Measurements from ENCODE around the gene C19orf25.
A peak's percentile ranks its signal among the peaks of the same experiment; 100 is the strongest.
"Not testable (repeated sequence)": the region's sequence is repeated elsewhere in the genome, so short reads cannot be mapped to it uniquely, and the experiment has no call there.

Gene C19orf25

DNA sequence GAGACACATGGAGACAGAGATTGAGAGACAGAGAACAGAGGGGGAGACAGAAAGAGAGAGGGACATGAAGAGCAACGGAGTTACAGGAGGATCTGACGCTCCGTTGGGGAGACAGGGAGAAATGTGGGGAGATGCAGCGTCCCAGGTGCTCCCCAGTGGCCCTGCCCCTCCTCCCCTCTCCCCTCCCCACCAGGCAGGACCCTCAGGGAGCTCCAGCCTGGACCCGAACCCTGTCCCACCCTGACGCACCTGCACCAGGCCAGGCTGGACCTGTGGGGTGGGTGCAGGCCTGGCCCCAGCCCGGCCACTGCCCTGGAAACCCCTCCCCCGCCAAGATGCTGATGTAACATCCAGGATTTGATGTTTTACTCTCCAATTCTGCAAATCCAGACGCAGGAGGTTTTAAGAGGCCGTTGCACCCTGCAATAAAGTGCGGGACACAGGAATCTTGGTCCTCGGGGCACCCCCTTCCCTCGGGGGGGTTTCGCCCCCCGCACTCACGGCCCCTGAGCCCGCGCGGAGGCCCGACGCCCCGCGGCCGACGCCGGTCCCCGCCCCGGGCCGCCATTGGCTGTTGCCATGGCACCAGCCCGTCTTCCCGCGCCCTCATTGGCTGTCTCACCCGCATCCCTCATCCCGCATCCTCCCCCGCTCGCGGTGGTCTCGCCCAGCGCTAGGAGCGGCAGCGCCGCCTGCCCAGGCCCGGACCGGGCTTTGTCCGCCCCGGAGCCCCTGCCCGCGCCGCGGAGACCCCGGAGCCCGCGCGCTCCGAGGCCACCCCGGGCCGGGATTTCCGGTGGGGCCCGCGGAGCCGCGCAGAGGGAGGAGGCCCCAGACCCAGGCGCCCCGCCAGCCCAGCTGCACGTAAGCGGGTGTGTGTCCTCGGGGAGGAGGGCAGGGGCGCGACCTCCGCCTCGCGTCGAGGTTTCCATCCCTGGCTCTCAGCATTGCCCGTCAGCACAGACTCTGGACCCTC lies 29.3 kb downstream of the C19orf25 start, which contains the start of gene APC2:
TSS of gene APC2 (plus strand) at position 655 of the 976 bp plus-strand sequence. CDS start 2,881 bp downstream, outside the sequence.
- DNase-seq (ENCODE audit: low read depth) = no peak

DNA sequence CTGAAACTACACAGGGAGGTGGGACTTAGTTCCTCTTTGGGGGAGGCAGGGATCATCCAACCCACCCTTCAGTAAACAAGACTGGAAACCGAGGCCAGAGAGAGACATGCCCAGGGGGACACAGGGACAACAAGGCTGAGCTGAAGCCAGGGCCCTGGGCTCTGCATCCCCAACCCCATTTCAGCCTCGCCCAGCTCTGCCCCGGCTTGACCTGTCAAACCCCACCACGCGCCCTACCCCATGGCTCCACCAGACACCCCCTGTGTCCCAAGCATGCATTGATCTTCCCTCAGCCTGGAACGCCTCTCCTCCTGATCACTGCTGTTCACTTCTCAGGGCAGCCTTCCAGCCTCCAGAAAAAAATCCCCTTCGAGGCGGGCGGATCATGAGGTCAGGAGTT lies 31.1 kb downstream of the C19orf25 start:
- DNase-seq (ENCODE audit: low read depth) = no peak

DNA sequence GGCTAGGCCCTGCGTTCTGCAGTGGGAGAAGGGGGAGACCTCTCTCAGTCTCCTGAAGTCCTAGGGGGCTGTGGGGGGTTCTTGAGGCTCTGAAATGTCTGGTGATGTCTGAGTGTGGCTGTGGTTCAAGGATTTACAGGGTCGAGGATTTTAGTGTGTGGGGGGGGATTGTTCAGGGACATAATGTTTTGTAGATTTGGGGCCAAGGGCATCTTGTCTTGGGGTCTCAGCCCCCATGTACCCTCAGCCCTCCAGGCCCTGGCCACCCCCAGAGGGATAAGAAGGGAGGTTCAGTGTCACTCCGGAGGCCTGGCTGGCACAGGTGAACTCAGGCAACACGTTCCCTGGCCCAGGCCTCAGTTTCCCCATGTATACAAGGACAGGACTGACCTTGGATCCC lies 31.5 kb downstream of the C19orf25 start:
- no peak for DNase-seq (ENCODE audit: low read depth)

DNA sequence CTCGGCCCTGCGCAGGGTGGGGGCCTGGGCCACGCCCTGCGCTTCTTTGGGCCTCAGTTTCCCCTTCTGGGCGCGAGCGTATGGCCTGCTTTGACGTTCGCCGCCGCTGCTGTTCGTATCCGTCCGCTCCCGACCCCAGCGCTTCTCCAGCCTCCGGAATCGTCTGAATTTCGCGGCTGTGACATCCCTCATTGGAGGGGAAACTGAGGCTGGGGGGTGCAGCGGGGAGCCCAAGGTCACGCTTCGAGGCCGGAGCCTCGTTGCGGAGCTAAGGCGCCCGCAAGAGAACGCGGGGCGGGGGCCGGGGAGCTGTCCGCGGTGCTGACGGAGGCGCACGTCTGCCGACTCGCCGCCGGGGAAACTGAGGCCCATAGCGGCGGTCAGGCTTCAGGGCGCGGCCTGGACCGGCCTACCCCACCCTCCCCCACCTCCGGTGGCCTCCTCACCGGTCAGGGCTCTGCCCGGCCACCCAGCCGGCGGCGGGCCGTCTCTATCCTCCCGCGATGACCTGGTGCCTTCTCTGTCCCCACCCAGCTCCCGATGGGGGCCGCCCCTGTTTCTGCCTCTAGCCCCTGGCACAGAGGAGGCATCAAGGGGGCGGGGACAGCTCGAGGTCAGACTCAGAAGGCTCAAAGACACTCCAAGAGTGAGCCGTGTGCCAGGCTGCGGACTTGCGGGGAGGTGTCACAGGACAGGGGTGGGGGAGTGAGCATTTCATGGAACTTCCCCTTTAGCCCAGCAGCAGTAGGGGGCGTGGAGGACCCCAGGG lies 32.1 kb downstream of the C19orf25 start:
- DNase-seq (ENCODE audit: low read depth) = no peak

DNA sequence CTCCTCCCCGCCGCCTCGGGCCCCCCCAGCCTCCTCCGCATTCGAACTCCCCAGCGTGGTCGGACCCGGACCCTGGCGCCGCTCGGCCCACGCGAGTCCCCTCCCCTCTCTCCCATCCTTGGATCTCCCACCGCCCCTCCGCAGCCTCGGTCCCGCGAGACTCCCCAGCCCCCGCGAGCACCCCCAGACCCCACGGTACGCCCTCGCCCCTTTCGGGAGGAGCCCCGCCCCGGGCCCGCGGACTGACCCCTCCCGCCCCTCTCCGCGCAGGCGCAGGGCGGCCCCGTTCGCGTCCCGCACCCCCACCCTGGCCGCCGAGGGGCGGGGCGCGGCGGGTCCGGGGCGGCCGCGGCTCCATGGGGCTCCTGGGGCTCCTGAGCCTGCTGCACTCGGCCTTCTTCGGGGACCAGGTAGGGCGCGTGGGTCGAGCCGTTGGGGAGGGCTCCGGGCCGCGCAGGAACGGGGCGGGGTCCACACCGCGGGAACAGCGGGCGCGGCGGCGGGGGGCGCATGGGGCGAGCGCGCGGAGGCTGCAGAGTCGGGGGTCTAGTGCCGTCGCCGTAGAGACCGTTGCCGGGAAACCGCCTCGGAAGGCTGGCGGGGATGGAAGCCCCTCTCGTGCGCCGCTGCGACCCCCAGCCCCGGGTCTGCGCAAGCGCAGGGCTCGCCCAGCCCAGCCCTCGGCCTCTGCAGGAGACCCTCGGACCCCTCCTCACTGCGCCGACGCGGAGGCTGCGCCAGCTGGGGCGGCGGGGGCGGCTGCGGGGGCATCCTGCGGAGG lies 32.9 kb downstream of the C19orf25 start:
- no peak for DNase-seq (ENCODE audit: low read depth)

DNA sequence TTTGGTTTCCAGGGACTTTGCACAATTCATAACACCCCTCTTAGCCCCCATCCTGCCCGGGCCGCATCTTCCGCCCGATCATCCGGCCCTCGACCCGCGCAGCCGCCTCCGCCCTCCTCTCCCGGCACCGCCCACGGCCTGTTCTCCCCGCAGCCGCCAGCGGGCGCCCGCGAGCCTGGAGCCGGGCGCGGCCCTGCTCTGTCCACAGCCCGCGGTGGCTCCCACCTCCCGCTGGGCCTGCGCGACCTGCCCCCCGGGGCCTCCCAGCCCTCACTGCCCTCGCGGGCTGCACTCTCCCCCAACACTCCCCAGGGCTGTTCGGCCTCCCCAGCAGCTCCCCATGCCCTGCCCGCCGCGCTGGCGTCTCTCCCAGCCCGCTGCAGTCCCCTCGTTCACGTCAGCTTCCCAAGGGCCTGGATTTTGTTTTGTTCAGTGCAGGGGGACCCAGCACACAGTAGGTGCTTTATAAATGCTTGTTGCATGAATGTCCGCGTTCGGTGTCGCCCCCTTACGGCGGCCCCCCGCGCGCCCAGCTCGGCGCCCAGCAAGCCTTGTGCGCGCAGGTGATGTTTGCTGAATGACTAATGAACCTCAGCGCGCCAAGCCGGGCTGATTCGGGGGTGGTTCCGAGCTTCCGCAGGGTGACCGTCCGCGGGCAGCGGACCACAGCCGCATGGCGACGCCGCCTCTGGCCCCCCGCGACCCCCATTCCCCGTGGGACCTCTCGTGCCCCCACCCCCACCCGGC lies 33.7 kb downstream of the C19orf25 start:
- DNase-seq (ENCODE audit: low read depth) = no peak

DNA sequence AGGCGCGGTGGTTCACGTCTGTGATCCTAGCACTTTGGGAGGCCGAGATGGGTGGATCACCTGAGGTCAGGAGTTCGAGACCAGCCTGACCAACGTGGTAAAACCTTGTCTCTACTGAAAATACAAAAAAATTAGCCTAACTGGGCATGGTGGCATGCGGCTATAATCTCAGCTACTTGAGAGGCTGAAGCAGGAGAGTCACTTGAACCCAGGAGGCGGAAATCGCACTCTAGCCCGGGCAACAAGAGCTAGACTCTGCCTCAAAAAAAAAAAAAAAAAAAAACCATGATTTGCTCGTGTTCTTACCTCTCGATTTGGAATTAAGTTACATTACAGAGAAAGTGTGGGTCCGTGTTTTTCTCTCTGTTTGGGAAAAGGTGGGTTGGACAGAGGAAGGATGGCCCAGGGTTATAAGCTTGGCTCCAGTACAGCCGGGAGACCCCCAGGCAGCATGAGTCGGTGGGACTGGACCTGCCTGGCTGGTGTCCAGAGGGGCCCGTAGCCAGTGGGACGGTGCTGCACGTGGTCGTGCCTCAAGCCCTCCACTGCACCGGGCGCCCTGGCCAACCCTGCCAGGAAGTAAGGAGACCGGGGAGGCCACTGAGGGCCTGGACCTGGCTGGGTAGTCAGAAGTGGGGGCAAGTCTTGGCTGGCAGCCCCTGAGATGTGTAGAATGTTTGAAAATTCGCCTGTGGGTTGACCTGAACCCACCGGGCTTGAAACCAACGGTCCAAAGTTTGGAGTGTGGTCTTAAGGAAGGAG lies 37.2 kb downstream of the C19orf25 start:
- no peak for DNase-seq (ENCODE audit: low read depth)

DNA sequence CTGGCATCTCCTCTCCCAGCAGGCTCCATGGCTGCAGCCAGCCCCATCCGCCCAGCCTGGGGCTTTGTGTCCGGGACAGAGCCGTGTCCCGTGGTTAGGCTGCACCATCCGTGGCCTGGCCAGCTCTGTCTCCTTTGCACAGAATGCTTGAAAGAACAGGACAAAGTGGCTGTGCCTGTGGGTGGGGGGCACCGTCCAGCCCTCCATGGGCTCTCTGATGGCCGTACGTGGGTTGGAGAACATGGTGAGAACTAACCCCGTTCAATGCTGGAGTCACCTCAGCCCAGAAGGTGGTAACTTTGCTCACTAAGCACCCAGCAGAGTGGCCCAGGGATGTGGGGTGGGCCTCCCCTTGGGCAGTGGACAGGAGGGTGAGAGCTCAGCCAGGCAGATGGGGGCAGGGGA lies 38.0 kb downstream of the C19orf25 start:
- no peak for DNase-seq (ENCODE audit: low read depth)

DNA sequence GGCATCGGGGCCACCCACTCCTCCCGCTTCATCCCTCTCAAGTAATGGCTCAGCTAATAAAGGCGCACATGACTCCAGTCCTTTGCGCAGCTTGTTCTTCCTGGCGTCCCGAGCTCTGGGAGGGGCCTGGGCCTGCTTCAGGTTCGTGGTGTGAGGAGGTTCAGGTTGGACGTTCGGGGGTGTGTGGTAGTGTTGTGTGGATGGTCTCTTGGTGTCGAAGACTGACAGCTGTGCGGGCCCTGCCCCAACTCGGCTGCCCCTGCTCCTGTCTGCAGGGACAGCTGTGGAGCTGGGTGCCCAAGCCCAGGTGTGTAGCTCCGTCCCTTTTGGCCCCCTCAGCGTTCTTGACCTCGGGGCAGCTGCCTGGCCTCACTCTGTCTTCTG lies 38.6 kb downstream of the C19orf25 start:
- DNase-seq (ENCODE audit: low read depth) = no peak

DNA sequence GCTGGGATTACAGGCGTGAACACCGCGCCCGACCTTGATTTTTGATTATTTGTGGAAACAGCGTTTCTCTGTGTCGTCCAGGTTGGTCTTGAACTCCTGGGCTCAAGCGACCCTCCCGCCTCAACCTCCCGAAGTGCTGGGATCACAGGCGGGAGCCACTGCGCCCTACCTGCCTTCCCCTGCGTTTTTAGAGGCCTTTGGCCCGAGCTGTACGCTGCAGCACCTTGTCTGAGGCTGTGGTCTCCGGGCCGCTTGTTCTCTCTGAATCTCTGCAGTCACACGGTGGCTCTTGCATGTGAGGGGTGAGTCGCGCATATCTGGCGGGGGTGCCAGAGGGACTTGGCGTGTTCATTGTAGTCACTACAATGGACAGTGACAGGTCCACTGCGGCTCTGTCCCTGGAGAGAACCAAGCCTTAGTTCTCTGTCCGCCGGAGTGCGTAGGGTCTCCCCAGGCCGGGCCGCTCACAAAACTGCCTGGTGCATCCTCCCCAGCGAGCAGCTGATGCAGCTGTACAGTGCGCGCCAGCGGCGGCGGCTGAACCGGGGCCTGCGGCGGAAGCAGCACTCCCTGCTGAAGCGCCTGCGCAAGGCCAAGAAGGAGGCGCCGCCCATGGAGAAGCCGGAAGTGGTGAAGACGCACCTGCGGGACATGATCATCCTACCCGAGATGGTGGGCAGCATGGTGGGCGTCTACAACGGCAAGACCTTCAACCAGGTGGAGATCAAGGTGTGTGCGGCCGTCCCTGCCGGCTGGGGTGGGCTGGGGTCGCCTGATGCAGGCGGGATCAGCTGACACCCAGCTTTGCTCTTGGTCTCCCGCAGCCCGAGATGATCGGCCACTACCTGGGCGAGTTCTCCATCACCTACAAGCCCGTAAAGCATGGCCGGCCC lies 39.2 kb downstream of the C19orf25 start:
- not testable (repeated sequence) for DNase-seq (ENCODE audit: low read depth)

DNA sequence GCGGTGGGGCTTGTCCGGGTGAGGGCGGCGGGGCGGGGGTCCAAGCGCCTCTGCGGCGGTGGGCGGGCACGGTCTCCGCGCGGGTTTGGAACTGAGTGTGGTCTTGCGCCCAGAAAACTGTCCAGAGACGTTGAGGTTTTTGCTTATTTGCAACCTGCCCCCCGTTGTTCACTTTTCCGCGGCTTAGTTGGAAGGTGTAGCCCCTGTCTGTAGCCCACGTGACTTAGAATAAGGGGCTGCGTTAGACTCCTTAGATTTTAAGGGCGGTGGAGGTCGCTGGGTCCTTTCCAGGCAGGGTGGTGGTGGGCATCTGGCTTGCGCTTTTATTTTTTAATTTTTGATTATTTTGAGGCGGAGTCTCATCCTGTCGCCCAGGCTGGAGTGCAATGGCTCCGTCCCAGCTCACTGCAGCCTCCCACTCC lies 40.1 kb downstream of the C19orf25 start:
- DNase-seq (ENCODE audit: low read depth) = no peak

DNA sequence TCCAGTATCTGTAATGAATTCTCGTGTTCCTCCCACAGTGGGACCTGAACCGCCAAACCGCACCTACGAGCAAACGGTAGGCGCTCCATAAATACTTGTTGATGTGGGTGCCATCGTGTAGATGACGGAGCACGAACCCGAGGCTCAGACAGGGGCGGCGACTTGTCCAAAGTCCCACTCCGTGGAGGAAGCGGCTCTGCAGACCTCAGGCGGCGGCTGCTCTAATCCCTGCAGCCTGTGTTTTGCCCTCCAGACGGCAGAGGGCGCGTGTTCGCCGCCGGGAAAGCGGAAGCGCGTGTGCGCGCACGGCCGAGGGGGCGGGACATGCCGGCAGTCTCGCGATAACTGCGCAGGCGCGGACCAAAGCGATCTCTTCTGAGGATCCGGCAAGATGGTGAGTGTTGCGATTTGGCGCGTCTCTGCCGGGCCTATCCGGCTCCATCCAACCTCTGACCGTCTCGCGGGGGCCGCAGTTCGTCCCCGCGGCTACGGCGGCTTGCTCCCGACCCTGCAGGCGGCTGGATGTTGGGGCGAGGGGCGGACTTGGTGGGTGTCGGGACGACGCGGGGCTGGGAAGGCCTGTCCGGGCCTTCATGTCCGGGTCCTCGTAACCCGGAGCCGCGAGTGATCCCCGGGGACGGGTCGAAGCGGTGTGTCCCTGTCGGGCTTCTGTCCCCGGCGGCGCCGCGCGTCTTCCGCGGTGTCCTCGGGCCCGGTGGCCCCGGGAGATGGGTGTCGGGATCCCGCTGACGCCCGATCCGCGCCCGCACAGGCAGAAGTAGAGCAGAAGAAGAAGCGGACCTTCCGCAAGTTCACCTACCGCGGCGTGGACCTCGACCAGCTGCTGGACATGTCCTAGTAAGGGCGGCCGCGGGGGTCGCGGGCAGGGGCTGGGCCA lies 40.7 kb downstream of the C19orf25 start, which contains the start of gene RPS15:
TSS of gene RPS15 (plus strand) at position 362 of the 898 bp plus-strand sequence. CDS start at position 392, 30 bp downstream.
- peak; percentile 59 for DNase-seq (ENCODE audit: low read depth)

DNA sequence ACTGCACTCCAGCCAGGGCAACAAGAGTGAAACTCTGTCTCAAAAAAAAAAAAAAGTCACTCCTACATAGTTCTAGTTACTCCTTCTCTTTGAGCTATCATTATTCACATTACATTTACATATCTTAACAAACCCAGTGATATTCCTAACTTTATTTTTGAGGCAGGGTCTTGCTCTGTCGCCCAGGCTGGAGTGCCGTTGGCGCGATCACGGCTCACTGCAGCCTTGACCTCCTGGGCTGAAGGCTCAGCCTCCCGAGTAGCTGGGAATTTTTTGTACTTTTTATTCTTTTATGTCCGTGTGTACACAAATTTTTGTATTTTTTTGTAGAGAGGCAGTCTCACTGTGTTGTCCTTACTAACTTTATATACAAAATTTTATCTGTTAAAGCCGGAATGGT lies 41.4 kb downstream of the C19orf25 start:
- DNase-seq (ENCODE audit: low read depth) = no peak

DNA sequence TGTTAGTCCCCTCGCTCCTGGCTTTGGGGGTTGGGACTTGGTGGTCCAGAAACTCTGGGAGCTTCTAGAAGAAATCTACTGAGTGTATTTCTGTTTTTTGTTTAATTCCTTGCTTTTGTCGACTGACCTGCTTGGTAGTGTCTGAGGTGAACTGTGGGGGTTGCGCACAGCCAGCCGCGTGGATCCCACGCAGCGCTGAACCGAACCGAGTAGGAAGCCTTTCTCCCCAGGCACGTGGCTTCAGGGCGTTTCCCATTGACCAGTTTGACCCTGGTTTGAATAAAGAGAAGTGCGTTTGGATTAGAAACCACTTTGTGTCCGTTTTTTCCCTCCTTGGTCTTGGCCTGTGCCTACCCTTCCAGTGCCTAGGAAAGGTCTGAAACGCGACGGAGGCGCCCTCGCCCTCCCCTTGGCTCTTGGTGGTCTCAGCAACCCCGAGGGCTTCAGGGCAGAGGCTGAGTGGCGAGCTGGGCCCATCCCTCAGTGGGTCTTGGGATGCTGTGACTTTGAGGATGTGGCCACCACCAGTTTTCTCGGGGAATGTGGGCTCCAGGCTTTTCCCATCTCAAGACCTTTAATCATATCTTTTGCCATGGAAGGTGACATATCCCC lies 43.5 kb downstream of the C19orf25 start:
- no peak for DNase-seq (ENCODE audit: low read depth)

DNA sequence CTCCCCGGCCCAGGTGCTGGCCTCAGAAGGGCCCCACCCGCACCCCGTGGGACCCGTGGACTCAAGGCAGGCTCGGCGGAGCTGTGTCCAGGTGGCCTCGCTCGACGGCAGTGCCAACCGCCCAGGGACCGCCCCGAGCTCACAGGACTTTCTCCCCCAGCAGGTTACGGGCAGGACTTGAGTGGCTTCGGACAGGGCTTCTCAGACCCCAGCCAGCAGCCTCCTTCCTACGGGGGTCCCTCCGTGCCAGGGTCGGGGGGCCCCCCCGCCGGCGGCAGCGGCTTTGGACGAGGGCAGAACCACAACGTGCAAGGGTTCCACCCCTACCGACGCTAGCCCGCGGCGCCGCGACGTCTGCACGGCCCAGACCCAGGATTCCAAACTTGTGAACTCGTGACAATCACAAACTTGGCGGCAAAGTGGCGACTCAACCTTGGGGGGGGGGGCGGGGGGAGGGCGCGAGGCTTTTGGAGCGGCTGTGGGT lies 44.4 kb downstream of the C19orf25 start:
- DNase-seq (ENCODE audit: low read depth) = no peak

DNA sequence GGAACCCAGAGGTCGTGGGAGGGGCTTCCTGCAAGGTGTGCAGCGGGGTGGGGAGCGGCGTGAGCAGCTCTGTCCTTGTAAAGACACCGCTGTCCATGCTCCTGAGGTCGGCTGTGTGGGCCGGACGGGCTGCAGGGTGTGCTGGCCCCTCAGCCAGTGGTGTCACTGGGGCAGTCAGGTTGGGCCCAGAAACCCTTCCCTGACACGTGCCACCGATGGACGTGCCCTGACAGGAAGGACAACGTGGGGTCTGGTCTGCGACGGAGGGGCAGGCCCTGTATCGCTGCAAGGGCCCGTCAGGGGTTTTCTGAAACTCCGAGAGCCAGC lies 45.0 kb downstream of the C19orf25 start:
- no peak for DNase-seq (ENCODE audit: low read depth)

DNA sequence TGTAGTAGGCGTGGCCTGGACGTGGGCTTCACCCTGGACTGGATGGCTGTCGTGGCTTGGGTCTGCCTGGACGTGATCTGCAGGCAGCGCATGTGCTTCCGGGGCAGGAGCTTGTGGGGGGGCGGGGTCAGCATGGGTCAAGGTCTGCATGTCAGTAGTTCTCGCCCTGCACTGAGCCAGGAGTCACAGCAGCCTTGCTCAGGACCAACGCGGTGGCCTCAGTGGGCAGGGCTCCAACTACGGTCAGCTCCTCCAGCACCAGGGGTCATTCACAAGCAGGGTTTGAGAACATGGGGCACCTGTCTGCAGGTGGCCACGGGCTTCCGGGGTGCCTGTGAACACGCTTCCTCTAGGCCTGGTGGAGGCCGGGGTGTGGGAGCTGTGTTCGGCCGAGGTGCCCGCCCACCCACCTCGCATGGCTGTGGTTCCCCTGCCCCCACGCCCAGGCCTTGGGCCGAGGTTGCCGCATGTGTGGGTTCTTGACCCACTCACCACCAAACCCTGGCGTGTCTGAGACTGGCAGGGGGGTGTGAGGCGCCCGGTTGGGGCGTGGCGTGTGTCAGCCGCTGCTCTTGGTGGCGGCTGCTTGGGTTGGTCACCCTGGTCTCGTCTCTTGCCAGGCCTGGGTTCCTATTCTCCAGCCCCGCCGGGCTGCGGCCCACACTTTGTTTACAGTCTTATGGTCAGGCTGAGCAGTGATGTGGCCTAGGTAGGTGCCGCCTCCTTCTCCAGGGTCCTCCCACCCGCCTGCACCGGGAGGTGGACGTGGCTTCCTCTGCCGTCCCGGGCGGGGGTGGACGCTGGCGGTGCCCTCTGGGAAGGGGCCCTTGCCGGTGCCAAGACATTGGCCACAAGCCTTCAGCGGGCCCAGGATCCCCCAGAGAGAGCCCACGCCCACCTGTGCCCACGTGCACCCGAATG lies 45.6 kb downstream of the C19orf25 start:
- DNase-seq (ENCODE audit: low read depth) = no peak

Data from non-pigmented ciliary epithelial cell (primary cell).